HEK293 (cell line): ENCODE measurements around the gene PROX1.

Source experiments
- ZNF350 ChIP-seq: fragments of 450-650 bp; formaldehyde crosslinking; IDR thresholded peaks from 2 replicates; pipeline ENCODE4 v1.5.0; 2017; ENCODE audit warnings: missing biosample characterization, mild to moderate bottlenecking, missing genetic modification characterization
- ZNF426 ChIP-seq: fragments of 450-650 bp; formaldehyde crosslinking; IDR thresholded peaks from 2 replicates; pipeline ENCODE4 v1.5.1; 2017; ENCODE audit warnings: missing biosample characterization, missing genetic modification characterization, mild to moderate bottlenecking, inconsistent platforms, moderate library complexity
- ZNF510 ChIP-seq: fragments of 450-650 bp; formaldehyde crosslinking; IDR thresholded peaks from 2 replicates; pipeline ENCODE4 v1.5.1; 2018; ENCODE audit warnings: mild to moderate bottlenecking, missing genetic modification characterization, missing biosample characterization; ENCODE audit not compliant: insufficient replicate concordance
- ZNF530 ChIP-seq: fragments of 450-650 bp; formaldehyde crosslinking; IDR thresholded peaks from 2 replicates; pipeline ENCODE4 v1.5.1; 2016; ENCODE audit warnings: low read depth, missing biosample characterization, missing genetic modification characterization
- ZNF670 ChIP-seq: fragments of 450-650 bp; formaldehyde crosslinking; IDR thresholded peaks from 2 replicates; pipeline ENCODE4 v1.5.1; 2016; ENCODE audit warnings: missing biosample characterization, missing genetic modification characterization, low read depth
- ZNF76 ChIP-seq: fragments of 450-650 bp; formaldehyde crosslinking; IDR thresholded peaks from 2 replicates; pipeline ENCODE4; 2016; ENCODE audit warnings: low read depth, missing biosample characterization, missing genetic modification characterization, borderline replicate concordance
- TF ChIP-seq, protein P1 (sequence below): fragments of 450-650 bp; formaldehyde crosslinking; IDR thresholded peaks from 2 replicates; pipeline ENCODE4 v1.5.1; 2016; ENCODE audit warnings: missing biosample characterization, missing genetic modification characterization
- TF ChIP-seq, protein P2 (sequence below): fragments of 450-650 bp; formaldehyde crosslinking; IDR thresholded peaks from 2 replicates; pipeline ENCODE4 v1.5.1; 2016; ENCODE audit warnings: missing biosample characterization, missing genetic modification characterization, low read depth
- TF ChIP-seq, protein P3 (sequence below): fragments of 450-650 bp; formaldehyde crosslinking; IDR thresholded peaks from 2 replicates; pipeline ENCODE4 v1.5.1; 2016; ENCODE audit warnings: missing biosample characterization, missing genetic modification characterization

DNA sequence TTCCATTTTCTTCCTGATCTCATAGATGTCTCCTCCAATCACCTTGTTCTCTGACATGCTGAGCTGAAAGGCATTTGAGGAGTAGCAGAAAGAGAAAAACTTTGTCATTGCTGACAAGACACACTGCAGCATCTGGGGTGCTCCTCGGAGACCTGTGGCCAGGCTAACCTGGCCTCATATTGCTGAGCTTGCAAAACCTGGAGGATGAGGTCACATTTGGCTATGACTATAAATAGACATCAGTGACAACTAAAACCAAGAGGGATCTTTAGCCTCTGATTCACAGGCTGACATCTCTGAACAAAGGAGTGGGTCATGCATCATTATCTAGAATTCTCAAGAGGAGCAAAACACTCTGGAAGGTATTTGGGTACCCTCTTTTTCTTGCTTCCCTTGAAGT, 83.7 kb downstream of the PROX1 start:
- TF ChIP-seq ZNF530 (tag by site-specific recombination) (no peak), ZNF350 (tag by site-specific recombination) (no peak), ZNF670 (no peak), ZNF510 (no peak), ZNF76 (tag by site-specific recombination) (no peak), ZNF426 (tag by site-specific recombination) (no peak)
- TF ChIP-seq, protein P1, sequence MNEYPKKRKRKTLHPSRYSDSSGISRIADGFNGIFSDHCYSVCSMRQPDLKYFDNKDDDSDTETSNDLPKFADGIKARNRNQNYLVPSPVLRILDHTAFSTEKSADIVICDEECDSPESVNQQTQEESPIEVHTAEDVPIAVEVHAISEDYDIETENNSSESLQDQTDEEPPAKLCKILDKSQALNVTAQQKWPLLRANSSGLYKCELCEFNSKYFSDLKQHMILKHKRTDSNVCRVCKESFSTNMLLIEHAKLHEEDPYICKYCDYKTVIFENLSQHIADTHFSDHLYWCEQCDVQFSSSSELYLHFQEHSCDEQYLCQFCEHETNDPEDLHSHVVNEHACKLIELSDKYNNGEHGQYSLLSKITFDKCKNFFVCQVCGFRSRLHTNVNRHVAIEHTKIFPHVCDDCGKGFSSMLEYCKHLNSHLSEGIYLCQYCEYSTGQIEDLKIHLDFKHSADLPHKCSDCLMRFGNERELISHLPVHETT (tag by site-specific recombination) = no peak
- TF ChIP-seq, protein P2, sequence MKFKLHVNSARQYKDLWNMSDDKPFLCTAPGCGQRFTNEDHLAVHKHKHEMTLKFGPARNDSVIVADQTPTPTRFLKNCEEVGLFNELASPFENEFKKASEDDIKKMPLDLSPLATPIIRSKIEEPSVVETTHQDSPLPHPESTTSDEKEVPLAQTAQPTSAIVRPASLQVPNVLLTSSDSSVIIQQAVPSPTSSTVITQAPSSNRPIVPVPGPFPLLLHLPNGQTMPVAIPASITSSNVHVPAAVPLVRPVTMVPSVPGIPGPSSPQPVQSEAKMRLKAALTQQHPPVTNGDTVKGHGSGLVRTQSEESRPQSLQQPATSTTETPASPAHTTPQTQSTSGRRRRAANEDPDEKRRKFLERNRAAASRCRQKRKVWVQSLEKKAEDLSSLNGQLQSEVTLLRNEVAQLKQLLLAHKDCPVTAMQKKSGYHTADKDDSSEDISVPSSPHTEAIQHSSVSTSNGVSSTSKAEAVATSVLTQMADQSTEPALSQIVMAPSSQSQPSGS (tag by site-specific recombination) = no peak
- TF ChIP-seq, protein P3, sequence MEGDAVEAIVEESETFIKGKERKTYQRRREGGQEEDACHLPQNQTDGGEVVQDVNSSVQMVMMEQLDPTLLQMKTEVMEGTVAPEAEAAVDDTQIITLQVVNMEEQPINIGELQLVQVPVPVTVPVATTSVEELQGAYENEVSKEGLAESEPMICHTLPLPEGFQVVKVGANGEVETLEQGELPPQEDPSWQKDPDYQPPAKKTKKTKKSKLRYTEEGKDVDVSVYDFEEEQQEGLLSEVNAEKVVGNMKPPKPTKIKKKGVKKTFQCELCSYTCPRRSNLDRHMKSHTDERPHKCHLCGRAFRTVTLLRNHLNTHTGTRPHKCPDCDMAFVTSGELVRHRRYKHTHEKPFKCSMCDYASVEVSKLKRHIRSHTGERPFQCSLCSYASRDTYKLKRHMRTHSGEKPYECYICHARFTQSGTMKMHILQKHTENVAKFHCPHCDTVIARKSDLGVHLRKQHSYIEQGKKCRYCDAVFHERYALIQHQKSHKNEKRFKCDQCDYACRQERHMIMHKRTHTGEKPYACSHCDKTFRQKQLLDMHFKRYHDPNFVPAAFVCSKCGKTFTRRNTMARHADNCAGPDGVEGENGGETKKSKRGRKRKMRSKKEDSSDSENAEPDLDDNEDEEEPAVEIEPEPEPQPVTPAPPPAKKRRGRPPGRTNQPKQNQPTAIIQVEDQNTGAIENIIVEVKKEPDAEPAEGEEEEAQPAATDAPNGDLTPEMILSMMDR (tag by site-specific recombination) = no peak
